ENCODE measurements around the gene PLEKHG1.

PLEKHG1 gene

GRCh38 chr6:150584065-150584464 lies 15.6 kb upstream of the PLEKHG1 start:
- H3K27me3 ChIP-seq (ENCODE audit: low read length), result no peaks in the 10 kb centered on the region
- no peak overlapping the region for H3K4me3 ChIP-seq (ENCODE audit: insufficient read depth, low read length, poor library complexity, severe bottlenecking)
- H4K20me1 ChIP-seq (ENCODE audit: low read depth, low read length), result no peaks in the 10 kb centered on the region
- no peak for TF ChIP-seq CTCF (IDR thresholded peaks at IDR 0.05; ENCODE audit: insufficient read depth, low read length, poor library complexity, severe bottlenecking)
- TF ChIP-seq EZH2phosphoT487 (conservative IDR thresholded peaks at IDR 0.05; ENCODE audit: low read length), result no peak
- H3K9me3 ChIP-seq (ENCODE audit: insufficient read depth, low read length), result no peaks in the 10 kb centered on the region
- H3K27ac ChIP-seq (ENCODE audit: low read depth, low read length), result no peak overlapping the region
- no peaks in the 10 kb centered on the region for H3K9me2 ChIP-seq (replicated peaks; ENCODE audit: insufficient read depth, low read length)
- H3F3A ChIP-seq (ENCODE audit: insufficient read depth), result no peaks in the 10 kb centered on the region
- H3K79me2 ChIP-seq (ENCODE audit: insufficient read depth, low read length), result no peaks in the 10 kb centered on the region
- no peak overlapping the region for H2AFZ ChIP-seq (ENCODE audit: low read depth, low read length, severe bottlenecking)
- no peaks in the 10 kb centered on the region for H3K36me3 ChIP-seq (ENCODE audit: low read length)
- H3K4me2 ChIP-seq (ENCODE audit: low read depth, low read length, poor library complexity, severe bottlenecking), result no peak overlapping the region
- H3K9ac ChIP-seq (ENCODE audit: low read length), result no peak overlapping the region

GRCh38 chr6:150584596-150584995 lies 15.1 kb upstream of the PLEKHG1 start:
- H3K4me2 ChIP-seq (ENCODE audit: low read depth, low read length, poor library complexity, severe bottlenecking), result no peak overlapping the region

GRCh38 chr6:150586850-150587359 lies 12.8 kb upstream of the PLEKHG1 start:
- Histone ChIP-seq H3K4me3 (ENCODE audit: insufficient read depth, low read length, poor library complexity, severe bottlenecking) (no peak overlapping the region), H3K9ac (ENCODE audit: low read length) (no peak overlapping the region), H4K20me1 (ENCODE audit: low read depth, low read length) (no peaks in the 10 kb centered on the region), H3K27ac (ENCODE audit: low read depth, low read length) (no peak overlapping the region), H3K9me2 (replicated peaks; ENCODE audit: insufficient read depth, low read length) (no peaks in the 10 kb centered on the region), H3F3A (ENCODE audit: insufficient read depth) (no peaks in the 10 kb centered on the region), H2AFZ (ENCODE audit: low read depth, low read length, severe bottlenecking) (no peak overlapping the region), H3K36me3 (ENCODE audit: low read length) (no peaks in the 10 kb centered on the region), H3K27me3 (ENCODE audit: low read length) (no peaks in the 10 kb centered on the region), H3K79me2 (ENCODE audit: insufficient read depth, low read length) (no peaks in the 10 kb centered on the region), H3K9me3 (ENCODE audit: insufficient read depth, low read length) (no peaks in the 10 kb centered on the region), H3K4me2 (ENCODE audit: low read depth, low read length, poor library complexity, severe bottlenecking) (no peak overlapping the region)
- TF ChIP-seq EZH2phosphoT487 (conservative IDR thresholded peaks at IDR 0.05; ENCODE audit: low read length), result no peak
- TF ChIP-seq CTCF (IDR thresholded peaks at IDR 0.05; ENCODE audit: insufficient read depth, low read length, poor library complexity, severe bottlenecking), result no peak

More at GRCh38 chr6:150584596-150584995, 15.1 kb upstream of the PLEKHG1 start:
- no peaks in the 10 kb centered on the region for H3K9me2 ChIP-seq (replicated peaks; ENCODE audit: insufficient read depth, low read length)
- no peaks in the 10 kb centered on the region for H3K9me3 ChIP-seq (ENCODE audit: insufficient read depth, low read length)
- no peaks in the 10 kb centered on the region for H3K27me3 ChIP-seq (ENCODE audit: low read length)
- H3K27ac ChIP-seq (ENCODE audit: low read depth, low read length), result no peak overlapping the region
- no peaks in the 10 kb centered on the region for H3K36me3 ChIP-seq (ENCODE audit: low read length)
- H3K9ac ChIP-seq (ENCODE audit: low read length), result no peak overlapping the region
- H3F3A ChIP-seq (ENCODE audit: insufficient read depth), result no peaks in the 10 kb centered on the region
- TF ChIP-seq EZH2phosphoT487 (conservative IDR thresholded peaks at IDR 0.05; ENCODE audit: low read length), result no peak
- no peak for TF ChIP-seq CTCF (IDR thresholded peaks at IDR 0.05; ENCODE audit: insufficient read depth, low read length, poor library complexity, severe bottlenecking)
- H2AFZ ChIP-seq (ENCODE audit: low read depth, low read length, severe bottlenecking), result no peak overlapping the region
- no peak overlapping the region for H3K4me3 ChIP-seq (ENCODE audit: insufficient read depth, low read length, poor library complexity, severe bottlenecking)
- no peaks in the 10 kb centered on the region for H3K79me2 ChIP-seq (ENCODE audit: insufficient read depth, low read length)
- H4K20me1 ChIP-seq (ENCODE audit: low read depth, low read length), result no peaks in the 10 kb centered on the region
